Renal pelvis (tissue), 4 donors: Measurements from ENCODE around the gene KRTAP5-2. TPM values are rescaled to one million over a fixed set of nuclear protein-coding genes. Genes with fewer than 3 reads are reported as not detected.

Source experiments
- DNase-seq: peaks from one replicate; pipeline ENCODE4 v3.0.0-alpha.2; 2013
- polyA plus RNA-seq, 3 donors: library from polyadenylated mRNA; unstranded; fragments of 120-200 nt; gene quantifications; one replicate each; pipeline ENCODE4 v1.2.1, GENCODE V29; 2013; ENCODE audit not compliant: insufficient read length in 3 of 3

KRTAP5-2 gene
- polyA plus RNA-seq, 3 donors, result 0.25 to 0.42 TPM; not detected in 1

DNA sequence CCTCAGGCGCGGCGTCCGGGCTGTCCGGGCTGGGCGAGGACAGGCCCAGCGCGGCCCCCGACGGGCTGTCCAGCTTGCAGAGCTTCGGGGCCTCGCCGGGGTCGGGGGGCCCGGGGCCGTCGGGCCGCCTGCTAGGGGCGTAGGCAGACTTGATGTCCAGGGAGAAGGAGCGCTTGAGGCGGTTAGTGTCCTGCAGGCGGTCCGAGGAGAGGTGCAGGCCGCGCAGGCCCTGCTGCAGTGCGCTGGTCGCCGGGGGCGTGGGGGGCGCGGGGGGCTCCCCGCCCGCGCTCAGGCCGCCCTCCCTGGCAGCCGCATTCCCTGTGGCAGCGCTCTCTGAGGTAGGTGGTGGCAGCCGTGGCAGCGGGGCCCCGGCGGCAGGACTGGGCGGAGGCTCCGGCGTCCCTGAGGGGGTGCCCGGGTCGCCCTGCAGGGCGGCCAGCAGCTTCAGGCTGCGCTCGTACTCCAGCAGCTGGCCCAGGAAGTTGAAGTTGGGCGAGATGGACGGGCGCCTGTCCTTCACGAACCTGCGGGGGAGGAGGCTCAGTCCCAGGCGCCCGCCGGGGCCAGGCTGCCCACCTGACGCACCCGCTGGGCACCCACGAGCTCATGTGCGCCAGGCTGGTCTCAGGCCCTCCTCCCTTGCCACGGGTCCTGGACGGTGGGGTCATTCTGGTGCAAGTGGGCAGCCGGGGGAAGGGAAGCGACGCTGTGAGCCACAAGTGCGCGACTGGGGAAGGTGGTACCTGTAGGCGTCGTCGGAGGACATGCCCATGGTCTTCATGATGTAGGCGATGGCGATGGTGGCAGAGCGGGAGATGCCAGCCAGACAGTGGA is 40.8 kb downstream of the KRTAP5-2 start:
- no peak for DNase-seq

DNA sequence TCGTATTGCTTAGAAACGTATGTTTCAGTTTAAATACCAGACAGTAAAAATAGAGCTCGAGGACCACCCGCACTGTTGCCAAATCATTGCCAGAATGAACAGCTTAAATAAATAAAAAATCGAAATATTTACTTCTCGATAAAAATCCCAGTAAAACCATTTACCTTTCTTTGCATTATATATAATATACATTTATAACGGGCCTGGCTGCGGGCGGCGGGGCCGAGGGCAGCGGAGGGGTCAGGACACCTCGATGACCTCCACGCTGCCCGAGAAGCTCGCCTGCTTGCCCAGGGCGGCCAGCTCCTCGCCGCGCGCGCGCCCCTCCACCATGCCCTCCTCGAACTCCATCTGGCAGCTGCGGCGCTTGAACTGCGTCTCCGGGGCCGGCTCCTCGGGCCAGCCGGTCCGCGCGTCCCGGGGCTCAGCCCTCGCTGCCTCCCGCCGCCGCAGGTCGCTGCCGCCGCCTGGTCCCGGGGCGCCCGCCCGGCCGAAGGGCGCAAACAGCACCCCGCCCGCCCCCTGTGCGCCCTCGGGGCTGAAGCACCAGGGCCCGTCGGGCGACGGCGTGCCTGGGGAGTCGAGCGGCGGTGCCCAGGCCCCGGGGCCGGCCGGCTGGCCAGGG is 41.7 kb downstream of the KRTAP5-2 start:
- no peak for DNase-seq

DNA sequence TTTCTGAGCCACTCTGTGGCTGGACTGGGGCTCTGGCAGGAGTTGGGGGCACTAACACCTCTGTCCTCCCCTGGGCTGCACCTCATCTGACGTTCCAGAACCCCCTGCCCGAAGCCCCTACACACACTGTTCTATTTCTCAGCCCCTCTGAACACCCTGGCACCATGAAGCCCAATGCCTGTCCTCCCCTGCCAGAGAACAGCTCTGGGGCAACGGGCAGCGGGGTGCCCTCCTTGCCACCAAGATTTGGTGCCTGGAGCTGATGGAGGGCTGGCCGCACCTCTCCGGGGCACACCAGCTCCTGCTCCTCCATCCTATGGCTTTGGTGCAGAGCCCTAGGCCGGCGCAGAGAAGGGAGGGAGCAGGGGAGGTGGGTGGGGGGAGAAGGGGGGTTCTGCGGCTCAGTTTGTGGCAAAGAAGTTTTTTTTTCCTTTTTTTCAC is 42.4 kb downstream of the KRTAP5-2 start:
- DNase-seq, result no peak

DNA sequence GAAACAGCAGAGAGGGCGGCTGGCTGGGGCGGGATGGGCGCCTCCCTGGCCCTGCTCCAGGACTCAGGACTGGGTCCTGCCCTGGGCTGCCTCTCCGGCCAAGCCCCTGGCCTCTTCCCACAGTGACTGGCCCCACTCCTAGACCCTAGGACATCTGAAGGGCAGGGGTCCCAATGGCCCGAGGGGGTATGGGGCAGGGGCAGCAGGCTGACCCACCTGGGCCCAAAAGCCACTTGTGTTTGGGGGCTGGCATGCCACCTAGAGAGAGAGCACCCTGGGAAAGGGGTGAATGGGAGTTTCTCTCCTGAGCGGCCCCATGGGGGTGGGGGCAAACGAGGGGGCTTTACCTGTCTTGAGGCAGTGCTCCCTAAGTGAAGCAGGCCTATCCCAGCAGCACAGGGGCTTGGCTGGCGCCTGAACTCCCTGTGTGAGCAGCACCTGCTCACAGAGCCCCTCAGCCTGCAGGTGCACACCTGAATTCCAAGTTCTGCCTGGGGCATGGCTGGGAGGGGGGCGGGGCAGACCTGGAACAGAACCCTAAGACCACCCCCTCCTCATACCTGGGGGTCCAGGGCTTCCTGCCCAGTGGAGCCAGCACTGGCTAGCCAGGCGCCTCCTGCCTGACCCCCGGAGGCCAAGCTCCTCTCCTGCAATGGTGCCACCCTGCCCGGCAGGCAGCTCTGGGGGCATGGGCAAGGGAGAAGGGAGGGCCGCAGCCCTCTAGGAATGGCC is 42.9 kb downstream of the KRTAP5-2 start:
- DNase-seq, result no peak

DNA sequence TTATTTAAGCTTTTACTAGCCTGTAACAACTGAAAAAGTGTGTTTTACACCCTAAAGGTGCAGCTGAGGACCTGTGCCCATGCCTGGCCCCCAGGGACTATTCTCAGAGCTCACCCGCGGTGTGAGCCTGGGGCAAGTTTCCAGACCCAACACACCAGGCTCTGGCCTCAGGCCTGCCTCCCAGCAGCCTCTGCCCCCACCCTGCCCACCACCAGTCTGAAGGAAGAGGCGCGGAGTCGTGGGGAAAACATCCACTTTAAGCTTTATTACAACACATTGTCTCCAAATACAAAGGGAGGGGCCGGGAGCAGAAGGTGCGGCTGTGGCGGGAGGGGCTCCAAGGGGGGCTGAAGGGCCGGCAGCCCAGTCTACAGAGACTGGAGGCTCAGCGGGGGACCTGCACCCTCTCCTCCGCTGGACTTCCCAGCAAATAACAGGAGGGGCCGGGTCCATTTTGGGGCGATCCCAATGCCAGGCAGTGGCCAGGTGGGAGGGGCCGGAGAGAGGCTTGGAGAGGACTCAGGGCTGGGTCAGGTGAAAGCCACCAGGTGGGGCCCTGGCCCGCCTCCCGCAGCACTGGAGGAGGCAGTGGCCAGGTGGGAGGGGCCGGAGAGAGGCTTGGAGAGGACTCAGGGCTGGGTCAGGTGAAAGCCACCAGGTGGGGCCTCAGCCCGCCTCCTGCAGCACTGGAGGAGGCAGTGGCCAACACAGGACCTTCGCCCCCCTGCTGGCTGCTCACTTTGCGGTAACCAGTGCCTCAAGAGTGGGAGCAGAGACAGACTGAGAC is 44.1 kb downstream of the KRTAP5-2 start:
- DNase-seq, result no peak

DNA sequence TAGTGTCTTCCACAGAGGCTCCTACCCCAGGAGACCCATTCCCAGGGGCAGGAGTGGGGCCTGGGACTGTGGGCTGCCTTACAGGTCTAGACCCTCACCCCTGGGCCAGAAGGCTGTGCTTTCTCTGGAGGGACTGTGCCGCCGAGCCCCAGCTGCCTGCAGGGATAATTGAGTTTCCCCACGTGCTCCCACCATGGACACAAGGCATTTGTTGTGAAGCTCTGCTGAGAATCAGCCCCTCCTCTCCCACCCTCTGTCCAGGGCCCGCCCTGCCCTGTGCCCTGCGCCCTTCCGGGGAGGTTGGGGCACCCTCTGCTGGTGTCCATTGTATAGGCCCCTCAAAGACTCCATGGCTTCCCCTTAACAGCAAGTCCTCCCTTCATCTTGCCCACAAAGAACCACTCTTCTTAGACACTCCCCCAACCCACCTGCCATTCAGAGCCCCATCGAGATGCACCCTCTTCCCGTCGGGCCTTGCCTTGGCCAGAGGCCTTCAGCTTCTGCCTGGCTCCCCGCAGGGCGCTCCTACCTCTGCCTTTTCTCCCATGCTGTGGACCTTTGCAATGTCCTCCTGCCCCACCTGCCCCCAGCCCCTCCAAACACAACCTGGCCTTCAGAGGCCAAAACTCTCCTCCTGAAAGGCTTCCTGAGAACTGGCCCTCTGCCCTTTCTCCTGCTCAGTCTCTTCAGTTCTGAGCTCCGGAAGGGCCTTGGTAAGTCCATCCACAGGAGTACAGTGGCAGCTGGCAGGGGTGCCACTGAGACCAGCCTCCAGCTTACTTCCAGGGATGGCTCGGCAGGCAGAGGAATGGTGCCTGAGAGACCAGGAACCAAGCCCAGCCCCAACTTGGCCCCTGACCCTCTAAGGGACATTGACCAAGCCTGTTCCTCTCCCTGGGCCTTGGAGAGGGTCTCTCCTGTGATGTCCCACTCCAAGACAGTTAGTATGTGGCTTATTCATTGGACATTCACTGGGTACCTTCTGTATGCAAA is 48.5 kb downstream of the KRTAP5-2 start:
- no peak for DNase-seq

DNA sequence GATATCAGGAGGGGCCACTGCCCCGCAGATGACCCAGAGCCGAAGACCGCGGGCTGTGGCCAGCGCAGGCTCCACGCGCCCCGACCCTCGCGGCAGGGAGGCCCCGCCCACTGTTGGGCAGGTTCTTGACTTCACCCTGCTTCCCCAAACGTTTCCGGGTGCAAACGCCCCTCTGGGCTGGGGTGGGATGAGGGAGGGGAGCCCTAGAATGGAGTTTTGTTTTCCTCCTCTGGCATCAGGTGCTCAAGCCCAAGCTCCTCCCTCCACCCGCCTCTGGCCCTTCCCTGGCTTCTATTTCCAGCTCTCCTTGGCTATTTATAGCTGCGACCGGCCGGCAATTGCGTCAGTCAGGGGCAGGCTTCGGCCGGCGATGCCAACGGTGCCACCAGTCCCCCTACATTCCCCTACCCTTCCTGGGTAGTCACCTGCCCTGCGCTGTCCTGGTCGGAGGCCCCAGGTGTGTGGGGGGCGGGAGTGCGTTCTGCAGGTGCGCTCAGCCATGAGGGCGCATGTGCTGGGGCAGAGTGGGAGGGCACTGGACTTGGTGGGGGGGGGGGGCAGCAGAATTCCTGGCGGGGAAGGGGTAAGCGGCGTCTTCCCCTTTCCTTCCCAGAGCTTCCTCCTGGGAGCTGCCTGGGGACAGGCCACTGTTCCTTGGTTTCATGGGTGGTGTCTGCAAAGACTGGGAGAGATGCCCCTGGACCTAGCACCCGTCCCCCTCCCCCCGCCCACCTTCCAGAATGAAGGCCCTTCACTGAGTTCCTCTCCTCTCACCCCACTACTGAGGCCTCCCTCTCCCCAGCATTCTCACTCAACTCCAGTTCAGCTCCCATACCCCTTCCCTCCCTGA is 49.6 kb downstream of the KRTAP5-2 start:
- peak; percentile 81 for DNase-seq

DNA sequence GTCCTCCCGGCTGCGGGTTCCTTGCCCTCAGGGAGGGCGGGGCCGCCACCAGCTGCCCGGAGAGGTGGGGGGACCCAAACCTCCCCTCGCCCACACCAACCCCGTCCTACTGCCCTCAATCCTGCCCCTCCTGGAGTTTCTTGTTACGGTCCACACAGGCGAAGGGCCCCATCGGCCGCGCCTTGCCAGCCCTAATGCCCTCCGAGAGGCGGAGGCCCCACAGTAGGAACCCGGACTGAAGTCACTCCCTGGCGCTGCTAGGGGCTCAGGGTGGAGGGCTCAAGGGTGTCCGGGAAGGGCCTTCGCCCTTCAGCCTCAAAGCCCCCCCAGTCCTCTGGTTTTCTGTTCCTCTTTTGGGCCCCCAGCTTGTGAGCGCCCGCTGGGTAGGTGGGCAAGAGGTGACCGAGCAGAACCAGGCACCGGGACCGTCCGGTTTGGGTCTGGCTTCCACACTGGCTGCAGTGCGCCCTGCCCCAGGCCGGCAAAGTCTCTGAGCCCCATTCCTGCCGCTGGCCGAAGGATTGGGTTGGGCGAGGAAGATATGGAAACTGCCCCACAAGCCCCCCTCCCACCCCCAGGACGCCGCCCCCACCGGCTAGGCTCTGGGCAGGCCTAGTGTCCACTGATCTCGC is 50.5 kb downstream of the KRTAP5-2 start:
- no peak for DNase-seq

Other genes with a start within 250 kb of the KRTAP5-2 start
- gene BRSK2, start 208.4 kb downstream of the KRTAP5-2 start, polyA plus RNA-seq, result 1 to 10 TPM in 2 of 3 donors, under 1 TPM in 1; 0.98 to 1.2 (median 1.1) TPM
- gene MOB2, start 111.5 kb downstream of the KRTAP5-2 start, polyA plus RNA-seq, result 10 to 100 TPM; 33.0 to 34.8 (median 33.0) TPM
- gene DUSP8, start 26.0 kb downstream of the KRTAP5-2 start, polyA plus RNA-seq, result 1 to 10 TPM; 3.0 to 4.0 (median 3.6) TPM
- gene KRTAP5-1, start 13.0 kb downstream of the KRTAP5-2 start, polyA plus RNA-seq, result under 1 TPM; 0.13 to 0.64 (median 0.48) TPM
- gene KRTAP5-3, start 10.2 kb upstream of the KRTAP5-2 start, polyA plus RNA-seq, result not detected
- not detected for gene KRTAP5-4, start 23.8 kb upstream of the KRTAP5-2 start, polyA plus RNA-seq
- not detected for gene KRTAP5-5, start 31.5 kb upstream of the KRTAP5-2 start, polyA plus RNA-seq
- not detected for gene KRTAP5-6, start 98.9 kb upstream of the KRTAP5-2 start, polyA plus RNA-seq
- gene IFITM10, start 152.3 kb upstream of the KRTAP5-2 start, polyA plus RNA-seq, result under 1 TPM; 0.19 to 0.34 (median 0.31) TPM
- gene CTSD, start 165.6 kb upstream of the KRTAP5-2 start, polyA plus RNA-seq, result 100 to 1,000 TPM; 226 to 268 (median 263) TPM
- under 1 TPM; 0.24 to 0.40 (median 0.34) TPM for gene SYT8, start 236.7 kb upstream of the KRTAP5-2 start, polyA plus RNA-seq
- 1 to 10 TPM in 1 of 3 donors, under 1 TPM in 1, not detected in 1; 0.32 to 6.6 TPM for gene TNNI2, start 240.7 kb upstream of the KRTAP5-2 start, polyA plus RNA-seq